ENCODE measurements around the gene RAD54L.

- TF ChIP-seq CTCF (IDR thresholded peaks at IDR 0.05; ENCODE audit: low read depth, low read length, missing input control) (no peak), RAD21 (IDR thresholded peaks at IDR 0.05) (no peak), TAF1 (conservative IDR thresholded peaks at IDR 0.05) (no peak), FOXA1 (IDR thresholded peaks at IDR 0.05) (no peak), GABPA (IDR thresholded peaks at IDR 0.05 in 1 of 2, conservative IDR thresholded peaks at IDR 0.05 in 1 of 2) (no peak), ZBTB33 (IDR thresholded peaks at IDR 0.05) (no peak), JUND (IDR thresholded peaks at IDR 0.05) (no peak)
Measured at GRCh38 chr1:46221749-46222148, 25.8 kb upstream of the RAD54L start.
